OCI-LY3 (cell line): Measurements from ENCODE around the gene CNIH3.
A peak's percentile ranks its signal among the peaks of the same experiment; 100 is the strongest.

Experiments used
- H2AFZ ChIP-seq: fragments of 200-600, 300-600 bp; shearing (Covaris generic); 2 replicates; pipeline ENCODE4 v1.6.0; 2014; ENCODE audit warnings: antibody characterized with exemption, low read depth, low read length
- H3K27ac ChIP-seq: fragments of 200-600, 300-600 bp; sonication (generic); 2 replicates; pipeline ENCODE4 v1.5.1; 2014; ENCODE audit warnings: mild to moderate bottlenecking, low read length, moderate library complexity, mixed read lengths
- H3K27me3 ChIP-seq: fragments of 200-600, 300-600 bp; sonication (generic); 2 replicates; pipeline ENCODE4 v1.6.1; 2014; ENCODE audit warnings: low read depth, low read length, mixed read lengths
- H3K36me3 ChIP-seq: fragments of 200-600, 300-600 bp; sonication (generic); replicated peaks from 2 replicates; pipeline ENCODE3; 2014; ENCODE audit warnings: low read depth, low read length, mixed read lengths
- H3K4me1 ChIP-seq: fragments of 300-600, 200-600 bp; sonication (generic); 2 replicates; pipeline ENCODE4 v1.6.1; 2014; ENCODE audit warnings: low read length, mixed read lengths
- H3K4me2 ChIP-seq: fragments of 200-600, 300-600 bp; sonication (generic); 2 replicates; pipeline ENCODE4 v1.6.1; 2014; ENCODE audit warnings: low read length, mixed read lengths
- H3K4me3 ChIP-seq: fragments of 300-600, 200-600 bp; sonication (generic); 2 replicates; pipeline ENCODE4 v1.5.1; 2014; ENCODE audit warnings: antibody characterized with exemption, mild to moderate bottlenecking, low read length, moderate library complexity
- H3K79me2 ChIP-seq: fragments of 300-600, 200-600 bp; shearing (Covaris generic); 2 replicates; pipeline ENCODE4 v1.6.1; 2014; ENCODE audit warnings: mild to moderate bottlenecking, low read length, mixed read lengths
- H3K9ac ChIP-seq: fragments of 300-600, 200-600 bp; shearing (Covaris generic); 2 replicates; pipeline ENCODE4 v1.6.0; 2014; ENCODE audit warnings: mild to moderate bottlenecking, low read length, moderate library complexity
- H3K9me3 ChIP-seq: fragments of 200-600, 300-600 bp; shearing (Covaris generic); 2 replicates; pipeline ENCODE4 v1.6.1; 2014; ENCODE audit warnings: low read length, mixed read lengths; ENCODE audit not compliant: insufficient read depth
- H4K20me1 ChIP-seq: fragments of 200-600, 300-600 bp; sonication (generic); 2 replicates; pipeline ENCODE4 v1.6.1; 2016; ENCODE audit warnings: low read length, mixed read lengths; ENCODE audit not compliant: insufficient read depth
- EZH2phosphoT487 ChIP-seq: fragments of 200-600 bp; shearing (Covaris generic); IDR thresholded peaks from 2 replicates; pipeline ENCODE4 v1.6.1; 2018; ENCODE audit warnings: antibody characterized with exemption, mixed run types, low read depth
- TF ChIP-seq, protein P1 (sequence below): fragments of 200-600, 300-600 bp; sonication (generic); IDR thresholded peaks from 2 replicates; pipeline ENCODE4 v1.5.1; 2014; ENCODE audit warnings: antibody characterized with exemption, low read length, low read depth

CNIH3 gene

DNA sequence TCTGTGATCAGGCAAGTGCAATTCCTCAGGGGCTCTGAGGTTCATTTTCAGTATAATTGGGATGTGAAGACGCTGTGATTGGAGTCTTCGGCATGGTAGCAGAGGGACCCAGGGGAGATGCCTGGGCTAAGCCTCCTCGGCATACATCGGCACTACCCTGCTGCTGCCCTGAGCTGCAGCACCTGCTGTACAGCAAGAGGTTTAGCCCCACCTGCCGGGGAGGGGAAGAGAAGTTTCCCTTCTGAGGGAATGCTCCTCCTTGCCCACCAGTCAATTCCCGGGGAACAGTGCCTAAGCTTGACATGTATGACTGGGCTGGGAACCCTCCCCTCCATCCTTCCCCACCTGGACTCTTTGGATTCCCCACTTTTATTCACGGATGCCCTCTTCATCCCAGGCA lies 24.9 kb downstream of the CNIH3 start:
- H3K9ac ChIP-seq, result no peak overlapping the region
- no peaks in the 10 kb centered on the region for H3K79me2 ChIP-seq
- H2AFZ ChIP-seq, result peak overlapping the region; percentile 50; the same call in 1 of the 2 replicates
- no peaks in the 10 kb centered on the region for H3K9me3 ChIP-seq
- no peaks in the 10 kb centered on the region for H4K20me1 ChIP-seq
- H3K27me3 ChIP-seq, result peaks cover 26% of the 10 kb centered on the region
- H3K4me1 ChIP-seq, result peaks cover 10% of the 10 kb centered on the region
- no peak overlapping the region for H3K27ac ChIP-seq
- TF ChIP-seq, protein P1, sequence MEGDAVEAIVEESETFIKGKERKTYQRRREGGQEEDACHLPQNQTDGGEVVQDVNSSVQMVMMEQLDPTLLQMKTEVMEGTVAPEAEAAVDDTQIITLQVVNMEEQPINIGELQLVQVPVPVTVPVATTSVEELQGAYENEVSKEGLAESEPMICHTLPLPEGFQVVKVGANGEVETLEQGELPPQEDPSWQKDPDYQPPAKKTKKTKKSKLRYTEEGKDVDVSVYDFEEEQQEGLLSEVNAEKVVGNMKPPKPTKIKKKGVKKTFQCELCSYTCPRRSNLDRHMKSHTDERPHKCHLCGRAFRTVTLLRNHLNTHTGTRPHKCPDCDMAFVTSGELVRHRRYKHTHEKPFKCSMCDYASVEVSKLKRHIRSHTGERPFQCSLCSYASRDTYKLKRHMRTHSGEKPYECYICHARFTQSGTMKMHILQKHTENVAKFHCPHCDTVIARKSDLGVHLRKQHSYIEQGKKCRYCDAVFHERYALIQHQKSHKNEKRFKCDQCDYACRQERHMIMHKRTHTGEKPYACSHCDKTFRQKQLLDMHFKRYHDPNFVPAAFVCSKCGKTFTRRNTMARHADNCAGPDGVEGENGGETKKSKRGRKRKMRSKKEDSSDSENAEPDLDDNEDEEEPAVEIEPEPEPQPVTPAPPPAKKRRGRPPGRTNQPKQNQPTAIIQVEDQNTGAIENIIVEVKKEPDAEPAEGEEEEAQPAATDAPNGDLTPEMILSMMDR, result peak; percentile 71
- TF ChIP-seq EZH2phosphoT487, result no peak
- peak overlapping the region; percentile 60 for H3K4me2 ChIP-seq
- peak overlapping the region; percentile 45 for H3K4me3 ChIP-seq
- H3K36me3 ChIP-seq, result no peaks in the 10 kb centered on the region

DNA sequence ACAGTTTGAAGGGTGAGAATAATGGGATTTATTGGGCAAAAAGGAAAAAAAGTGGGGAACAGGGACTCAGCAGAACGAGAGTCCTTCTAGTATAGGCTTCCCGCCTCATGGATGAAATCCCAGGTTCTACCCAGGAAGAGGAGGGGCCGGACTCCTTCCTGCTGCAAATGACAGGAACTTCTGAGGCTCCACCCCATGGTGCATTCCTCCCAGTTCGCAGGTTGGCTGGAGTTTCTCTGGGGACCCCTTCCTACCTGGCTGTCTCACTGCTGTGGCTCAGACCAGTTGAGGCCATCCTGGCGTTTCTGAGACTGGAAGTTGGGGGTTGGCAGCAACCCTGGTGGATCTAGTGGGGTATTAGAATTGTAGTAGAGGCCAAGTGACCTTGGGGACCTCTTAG lies 27.5 kb downstream of the CNIH3 start:
- Histone ChIP-seq H3K9me3 (no peaks in the 10 kb centered on the region), H3K4me1 (peaks cover 10% of the 10 kb centered on the region), H3K36me3 (no peaks in the 10 kb centered on the region), H3K9ac (no peak overlapping the region), H3K4me2 (no peak overlapping the region), H3K4me3 (no peak overlapping the region), H4K20me1 (no peaks in the 10 kb centered on the region), H3K79me2 (no peaks in the 10 kb centered on the region), H3K27ac (no peak overlapping the region), H3K27me3 (peaks cover 29% of the 10 kb centered on the region), H2AFZ (no peak overlapping the region)
- TF ChIP-seq EZH2phosphoT487, result no peak
- TF ChIP-seq, protein P1, result no peak

DNA sequence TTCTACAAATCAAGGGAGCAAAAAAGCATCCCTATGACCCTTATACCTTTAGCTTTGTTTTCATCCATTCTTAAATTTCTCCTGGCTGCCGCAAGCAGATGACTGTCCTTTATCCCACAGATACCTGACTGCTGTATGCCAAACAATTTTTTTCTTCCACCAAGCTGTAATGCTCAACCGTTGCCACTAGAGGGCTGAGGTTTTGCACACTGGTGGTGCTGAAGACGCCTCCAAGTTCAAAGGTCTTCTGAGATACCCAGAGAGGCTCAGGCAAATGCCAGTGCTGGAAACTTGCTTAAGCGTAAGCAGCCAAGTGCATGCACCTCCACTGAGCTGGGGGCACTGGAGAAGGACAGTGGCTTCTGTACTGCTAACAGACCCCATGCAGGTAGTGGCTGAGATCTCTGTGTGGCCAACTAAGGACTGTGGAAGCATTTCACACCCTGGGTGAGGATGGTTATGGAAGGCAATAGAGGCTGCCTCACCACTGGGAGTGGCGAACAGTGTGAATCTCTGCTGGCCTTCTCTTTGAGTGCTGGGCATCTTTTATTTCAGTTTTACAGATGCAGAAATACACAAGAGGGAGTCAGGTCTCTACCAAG lies 28.5 kb downstream of the CNIH3 start:
- Histone ChIP-seq H3K79me2 (no peaks in the 10 kb centered on the region), H4K20me1 (no peaks in the 10 kb centered on the region), H3K27me3 (peaks cover 19% of the 10 kb centered on the region), H3K4me2 (no peak overlapping the region), H3K36me3 (no peaks in the 10 kb centered on the region), H3K9me3 (no peaks in the 10 kb centered on the region), H2AFZ (0 out of 2 replicates have a peak overlapping the region, but pooled peaks have one; percentile 42), H3K9ac (no peak overlapping the region), H3K27ac (no peak overlapping the region), H3K4me3 (no peak overlapping the region), H3K4me1 (peaks cover 10% of the 10 kb centered on the region)
- no peak for TF ChIP-seq EZH2phosphoT487
- TF ChIP-seq, protein P1, result peak; percentile 90

DNA sequence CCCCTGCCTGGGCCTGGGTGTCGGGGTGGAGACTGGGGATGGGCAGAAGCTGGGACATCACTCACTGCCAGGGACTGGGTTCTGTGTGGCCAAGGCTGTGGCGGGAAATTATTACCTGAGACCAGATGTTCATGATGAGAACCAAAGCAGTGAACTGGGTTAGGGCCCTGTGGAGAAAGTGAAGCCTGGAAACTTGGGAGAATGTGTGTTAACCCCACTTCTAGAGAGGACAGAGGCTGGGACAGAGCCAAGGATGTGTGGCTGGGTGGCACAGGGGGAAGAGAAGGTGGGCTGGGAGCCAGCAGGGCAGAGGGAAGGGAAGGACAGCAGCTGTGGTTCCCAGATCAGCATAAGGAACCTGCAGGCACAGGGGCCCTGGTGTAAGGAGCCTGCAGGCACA lies 31.3 kb downstream of the CNIH3 start:
- no peak for TF ChIP-seq EZH2phosphoT487
- TF ChIP-seq, protein P1, result no peak
- no peaks in the 10 kb centered on the region for H3K4me1 ChIP-seq
- no peak overlapping the region for H3K27ac ChIP-seq
- peaks cover 18% of the 10 kb centered on the region for H3K27me3 ChIP-seq
- no peaks in the 10 kb centered on the region for H3K36me3 ChIP-seq
- H2AFZ ChIP-seq, result no peak overlapping the region
- no peak overlapping the region for H3K4me3 ChIP-seq
- no peak overlapping the region for H3K4me2 ChIP-seq
- H3K9me3 ChIP-seq, result no peaks in the 10 kb centered on the region
- H3K9ac ChIP-seq, result no peak overlapping the region
- no peaks in the 10 kb centered on the region for H3K79me2 ChIP-seq
- no peaks in the 10 kb centered on the region for H4K20me1 ChIP-seq
